K562 treated with DMSO at 1 percent for 4 hours (cell line): ENCODE measurements around the gene LNP1. TPM values are rescaled to one million over a fixed set of nuclear protein-coding genes. Genes with fewer than 3 reads are reported as not detected.

Experiments
- total RNA-seq: library from RNA; unstranded; fragments of 300-600 nt; gene quantifications from 2 replicates; pipeline ENCODE4 v1.2.3, GENCODE V29; 2022; ENCODE audit not compliant: insufficient read depth

The LNP1 gene, protein sequence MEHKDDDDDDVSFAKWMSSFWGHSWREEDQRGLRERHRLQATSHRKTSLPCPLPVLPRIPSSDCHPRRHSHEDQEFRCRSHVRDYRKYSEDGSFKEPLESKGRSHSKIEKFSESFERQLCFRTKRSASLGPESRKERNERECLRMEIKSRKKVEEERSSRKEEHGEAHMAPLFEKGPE
- total RNA-seq: 4.6 and 5.9 TPM in 2 replicates

DNA sequence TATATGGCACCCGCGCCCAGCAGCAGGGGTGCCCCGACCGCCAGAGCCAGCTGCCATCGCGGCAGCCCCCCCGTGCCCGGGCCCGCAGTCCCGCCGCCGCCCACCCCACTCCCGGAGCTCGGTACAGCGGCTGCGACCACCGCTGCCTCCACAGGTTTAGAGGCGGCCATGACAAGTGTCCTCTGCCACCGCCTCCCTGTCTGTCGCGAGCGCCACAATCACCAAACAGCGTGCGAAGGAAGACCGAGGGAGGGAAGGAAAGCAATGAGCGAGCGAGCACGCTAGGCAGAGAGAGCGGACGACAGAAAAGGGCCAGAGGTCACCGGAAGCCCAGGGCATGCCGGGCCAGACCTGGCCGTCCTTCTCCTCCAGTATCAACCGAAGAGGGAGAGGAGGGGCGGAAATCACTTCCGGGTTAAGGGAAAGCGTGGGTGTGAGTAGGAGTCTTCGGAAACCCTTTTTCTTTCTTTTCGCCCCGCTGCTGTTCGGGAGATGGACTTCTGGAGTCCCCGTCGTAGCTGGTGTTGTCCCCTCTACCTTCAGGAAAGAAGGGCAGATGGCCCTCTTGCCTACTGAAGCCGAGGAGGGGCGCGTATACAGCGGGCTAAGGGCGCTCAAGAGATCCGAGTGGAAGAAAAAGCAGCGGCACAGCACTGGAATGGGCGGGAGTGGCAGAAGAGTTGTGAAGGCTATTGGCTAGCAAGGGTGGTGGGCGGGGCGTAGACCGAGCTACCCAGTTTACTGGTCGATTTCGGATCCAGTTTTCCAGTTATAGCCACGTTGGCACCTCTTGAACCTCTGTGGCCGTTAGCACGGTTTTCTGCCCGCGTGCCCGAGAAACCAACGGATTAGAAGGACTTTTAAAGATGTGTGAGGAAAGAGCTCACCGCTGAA lies at the start of gene LNP1, which contains the start of gene TOMM70:
Gene LNP1, plus strand, starts transcription at position 760 of the 894 bp plus-strand sequence. CDS start 28,191 bp downstream, outside the sequence.
Gene TOMM70, minus strand, starts transcription at position 310 of the 894 bp plus-strand sequence. Its CDS starts 140 bp downstream, at position 170.

DNA sequence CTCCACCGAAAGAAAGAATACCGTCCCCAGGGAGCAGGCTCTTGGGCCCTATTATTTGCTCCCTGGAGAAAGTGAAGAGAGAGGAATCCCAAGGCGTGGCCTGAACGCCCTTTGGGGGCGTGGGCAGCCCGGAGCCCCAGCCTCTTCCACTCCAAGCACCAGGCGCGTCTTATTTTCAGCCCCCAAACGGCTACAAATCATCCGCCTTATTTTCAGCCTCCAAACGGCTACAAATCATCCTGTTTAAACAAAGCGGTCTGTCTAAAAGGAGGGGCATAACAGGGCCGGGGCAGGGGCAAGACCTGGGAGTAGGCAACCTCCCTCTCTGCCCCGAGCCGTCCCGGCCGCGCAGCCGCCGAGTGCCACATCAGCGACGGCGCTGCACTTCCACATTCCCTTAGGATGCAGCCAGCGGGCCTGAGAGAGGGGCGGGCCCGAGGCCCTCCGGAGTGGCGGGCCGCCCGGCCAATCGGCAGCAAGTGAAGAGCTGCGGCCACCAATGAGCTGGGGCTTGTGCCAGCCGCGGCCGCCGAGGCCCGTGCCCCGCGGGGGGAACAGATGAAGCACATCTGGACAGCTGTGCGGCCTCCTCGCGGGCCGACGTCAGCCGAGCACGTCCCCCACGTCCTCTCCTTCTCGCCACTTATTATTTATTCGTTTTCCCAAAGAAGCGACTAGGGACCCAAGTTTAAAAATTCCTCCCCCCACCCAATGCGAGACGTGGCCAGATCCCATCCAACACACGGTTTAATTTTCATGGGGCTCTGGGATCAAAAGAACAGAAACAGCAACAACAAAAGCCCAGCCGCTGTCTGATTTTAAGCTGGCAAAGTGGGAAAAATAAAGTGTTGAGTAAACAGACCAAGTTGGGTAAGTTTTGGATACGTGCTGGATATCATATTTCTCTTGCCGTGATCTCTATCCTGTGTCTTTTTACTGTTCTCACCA lies 91.0 kb downstream of the LNP1 start, which contains the start of gene TMEM45A:
Gene TMEM45A, plus strand, starts transcription at position 561 of the 948 bp plus-strand sequence. CDS start 62,593 bp downstream, outside the sequence.

Other genes starting within 250 kb of the LNP1 start
- gene TBC1D23, start 140.5 kb upstream of the LNP1 start, total RNA-seq: 12.7 and 14.7 TPM in 2 replicates
- gene NIT2, start 66.8 kb upstream of the LNP1 start, total RNA-seq: 7.3 and 9.7 TPM in 2 replicates
- gene TOMM70, start 450 bp upstream of the LNP1 start, total RNA-seq: 16.3 and 17.4 TPM in 2 replicates
- gene TMEM45A, start 91.1 kb downstream of the LNP1 start, total RNA-seq: 1.9 and 2.7 TPM in 2 replicates
- gene ADGRG7, start 208.1 kb downstream of the LNP1 start, total RNA-seq: not detected in 2 replicates